MM.1S (cell line): ENCODE results near the gene ECSIT.

Source experiments
- DNase-seq: peaks from one replicate; pipeline ENCODE4 v3.0.0-alpha.2; 2015
- H2AFZ ChIP-seq: fragments of 300-600 bp; sonication (generic); 2 replicates; pipeline ENCODE4 v1.6.0; 2016; ENCODE audit warnings: antibody characterized with exemption, low read length
- H3F3A ChIP-seq: fragments of 300-600 bp; sonication (generic); 2 replicates; pipeline ENCODE4 v1.6.1; 2016; ENCODE audit warnings: mild to moderate bottlenecking, antibody characterized with exemption, low read length, moderate library complexity, mixed read lengths; ENCODE audit not compliant: insufficient read depth
- H3K27ac ChIP-seq: fragments of 300-600 bp; sonication (generic); 2 replicates; pipeline ENCODE4 v1.5.1; 2016; ENCODE audit warnings: mild to moderate bottlenecking, low read length
- H3K27me3 ChIP-seq: fragments of 300-600 bp; sonication (generic); replicated peaks from 2 replicates; pipeline ENCODE4 v1.6.0; 2016; ENCODE audit warnings: low read length; ENCODE audit not compliant: insufficient read depth
- H3K36me3 ChIP-seq: fragments of 300-600 bp; sonication (generic); replicated peaks from 2 replicates; pipeline ENCODE4 v1.6.1; 2016; ENCODE audit warnings: mild to moderate bottlenecking, low read length, mixed read lengths; ENCODE audit not compliant: insufficient read depth
- H3K4me1 ChIP-seq: fragments of 300-600 bp; sonication (generic); 2 replicates; pipeline ENCODE4 v1.6.1; 2016; ENCODE audit warnings: low read length, mixed read lengths
- H3K4me2 ChIP-seq: fragments of 300-600 bp; sonication (generic); 2 replicates; pipeline ENCODE4 v1.6.0; 2016; ENCODE audit warnings: low read depth, low read length
- H3K4me3 ChIP-seq: fragments of 300-600 bp; sonication (generic); 2 replicates; pipeline ENCODE4 v1.5.1; 2016; ENCODE audit warnings: low read length, mixed read lengths
- H3K79me2 ChIP-seq: fragments of 300-600 bp; sonication (generic); 2 replicates; pipeline ENCODE4 v1.6.1; 2016; ENCODE audit warnings: mixed run types, low read length, mixed read lengths
- H3K9ac ChIP-seq: fragments of 300-600 bp; sonication (generic); 2 replicates; pipeline ENCODE4 v1.6.1; 2016; ENCODE audit warnings: low read length, mixed read lengths
- H3K9me2 ChIP-seq: fragments of 300-600 bp; sonication (generic); replicated peaks from 2 replicates; pipeline ENCODE4 v1.6.1; 2016; ENCODE audit warnings: mild to moderate bottlenecking, low read length, mixed read lengths; ENCODE audit not compliant: insufficient read depth
- H3K9me3 ChIP-seq: fragments of 300-600 bp; sonication (generic); replicated peaks from 2 replicates; pipeline ENCODE4 v1.6.1; 2016; ENCODE audit warnings: mild to moderate bottlenecking, low read length, mixed read lengths; ENCODE audit not compliant: insufficient read depth
- H4K20me1 ChIP-seq: fragments of 300-600 bp; sonication (generic); 2 replicates; pipeline ENCODE4 v1.6.1; 2016; ENCODE audit warnings: mild to moderate bottlenecking, low read length, moderate library complexity, mixed read lengths; ENCODE audit not compliant: insufficient read depth
- CTCF ChIP-seq: fragments of 300-600 bp; sonication (generic); IDR thresholded peaks from 2 replicates; pipeline ENCODE4 v1.5.1; 2016; ENCODE audit warnings: antibody characterized with exemption, low read length, mixed read lengths
- EZH2 ChIP-seq: fragments of 300-600 bp; sonication (generic); optimal IDR thresholded peaks from 2 replicates; pipeline ENCODE3; 2017; ENCODE audit warnings: low read depth, mild to moderate bottlenecking, antibody characterized with exemption, low read length, mixed read lengths
- EZH2phosphoT487 ChIP-seq: fragments of 300-600 bp; sonication (generic); IDR thresholded peaks from 2 replicates; pipeline ENCODE4 v1.6.1; 2018; ENCODE audit warnings: antibody characterized with exemption, low read length

Gene ECSIT

GRCh38 chr19:11555246-11555645 is 26.3 kb upstream of the ECSIT start:
- H2AFZ ChIP-seq, result no peak overlapping the region
- H3K36me3 ChIP-seq, result no peaks in the 10 kb centered on the region
- H3K4me3 ChIP-seq, result no peak overlapping the region
- peaks cover 3% of the 10 kb centered on the region; the same call in 1 of the 2 replicates for H3F3A ChIP-seq
- no peaks in the 10 kb centered on the region for H3K9me2 ChIP-seq
- no peak for DNase-seq
- H3K4me1 ChIP-seq, result peaks cover 6% of the 10 kb centered on the region; the same call in 1 of the 2 replicates
- no peak overlapping the region for H3K27ac ChIP-seq
- peaks cover 35% of the 10 kb centered on the region for H3K79me2 ChIP-seq
- no peaks in the 10 kb centered on the region for H3K9me3 ChIP-seq
- no peaks in the 10 kb centered on the region for H3K27me3 ChIP-seq
- no peak overlapping the region for H3K9ac ChIP-seq
- no peak overlapping the region for H3K4me2 ChIP-seq
- TF ChIP-seq EZH2 (no peak), EZH2phosphoT487 (no peak), CTCF (no peak)
- no peaks in the 10 kb centered on the region for H4K20me1 ChIP-seq

GRCh38 chr19:11554160-11554559 is 25.2 kb upstream of the ECSIT start:
- Histone ChIP-seq H3K9me3 (no peaks in the 10 kb centered on the region), H3F3A (no peaks in the 10 kb centered on the region), H3K36me3 (no peaks in the 10 kb centered on the region), H3K9ac (no peak overlapping the region), H3K27ac (no peak overlapping the region), H3K4me1 (peaks cover 6% of the 10 kb centered on the region; the same call in 1 of the 2 replicates), H3K4me3 (no peak overlapping the region), H2AFZ (no peak overlapping the region), H3K27me3 (no peaks in the 10 kb centered on the region), H3K79me2 (peaks cover 35% of the 10 kb centered on the region), H3K4me2 (no peak overlapping the region), H3K9me2 (no peaks in the 10 kb centered on the region), H4K20me1 (no peaks in the 10 kb centered on the region)
- DNase-seq, result no peak
- no peak for TF ChIP-seq CTCF
- TF ChIP-seq EZH2phosphoT487, result no peak
- TF ChIP-seq EZH2, result no peak

- Histone ChIP-seq H3K36me3 (no peaks in the 10 kb centered on the region), H3K27ac (no peak overlapping the region), H3F3A (no peaks in the 10 kb centered on the region), H3K4me2 (no peak overlapping the region), H3K9me3 (no peaks in the 10 kb centered on the region), H3K79me2 (peaks cover 24% of the 10 kb centered on the region), H2AFZ (no peak overlapping the region), H4K20me1 (no peaks in the 10 kb centered on the region), H3K27me3 (no peaks in the 10 kb centered on the region), H3K9ac (no peak overlapping the region), H3K4me3 (no peak overlapping the region), H3K9me2 (no peaks in the 10 kb centered on the region), H3K4me1 (peaks cover 2% of the 10 kb centered on the region; the same call in 1 of the 2 replicates)
- no peak for DNase-seq
- no peak for TF ChIP-seq EZH2
- TF ChIP-seq CTCF, result no peak
- TF ChIP-seq EZH2phosphoT487, result no peak
Measured at GRCh38 chr19:11552666-11553372, 23.9 kb upstream of the ECSIT start.
